ENCODE results near the gene TLR10.

The TLR10 gene

DNA sequence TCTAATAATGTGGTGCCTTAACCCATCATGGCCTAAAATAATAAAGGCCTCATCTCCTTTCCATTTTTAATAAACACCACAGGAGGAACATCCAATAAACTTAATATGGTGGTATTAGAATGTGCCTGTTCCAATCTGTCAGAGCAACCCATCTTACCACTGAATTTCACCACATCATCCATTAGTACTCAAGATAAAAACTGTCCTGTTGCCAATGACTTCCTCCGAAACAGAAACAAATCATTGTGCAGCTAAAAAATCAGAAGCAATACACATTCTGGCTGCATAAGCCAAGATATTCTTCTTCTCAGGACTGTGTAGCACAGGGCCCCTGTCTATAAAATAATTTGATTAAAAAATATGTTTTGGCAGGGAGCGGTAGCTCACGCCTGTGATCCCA is 18.5 kb downstream of the TLR10 start:
- Histone ChIP-seq H3K4me1 (ENCODE audit: control insufficient read depth, insufficient read depth, low read length) (no peaks in the 10 kb centered on the region), H3K9me3 (ENCODE audit: control insufficient read depth, insufficient read depth, low read depth, low read length) (0 out of 2 replicates have a peak, but pooled peaks cover 3% of the 10 kb centered on the region), H3K27ac (ENCODE audit: low read depth, low read length) (no peak overlapping the region), H3K36me3 (ENCODE audit: control insufficient read depth, insufficient read depth, low read length) (no peaks in the 10 kb centered on the region), H3K4me3 (ENCODE audit: low read depth, low read length) (no peak overlapping the region), H3K27me3 (ENCODE audit: control insufficient read depth, insufficient read depth, low read length) (no peaks in the 10 kb centered on the region), H3K9ac (ENCODE audit: low read length) (no peak overlapping the region)

DNA sequence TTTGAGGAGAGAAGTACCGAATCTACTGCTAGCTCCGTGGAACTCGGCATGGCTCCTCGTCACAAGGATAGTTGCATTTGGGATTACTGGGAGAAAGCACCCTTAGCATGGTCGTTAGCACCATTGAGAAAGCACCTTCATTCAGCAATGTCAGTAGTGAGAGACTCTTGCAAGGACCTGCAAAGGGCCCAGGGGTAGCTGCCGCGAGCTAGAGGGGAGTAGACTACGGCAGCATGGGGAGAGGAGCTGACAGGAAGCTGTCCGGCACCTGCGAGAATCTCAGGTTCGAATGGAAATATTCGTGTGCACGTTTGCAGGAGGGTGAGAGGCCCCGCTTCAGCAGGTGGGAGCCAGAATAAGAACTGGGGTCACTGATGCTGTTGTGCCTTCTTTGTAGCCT is 20.2 kb downstream of the TLR10 start:
- H3K9ac ChIP-seq (ENCODE audit: low read length) = no peak overlapping the region
- no peak overlapping the region for H3K4me3 ChIP-seq (ENCODE audit: low read depth, low read length)
- H3K4me1 ChIP-seq (ENCODE audit: control insufficient read depth, insufficient read depth, low read length) = no peaks in the 10 kb centered on the region
- H3K36me3 ChIP-seq (ENCODE audit: control insufficient read depth, insufficient read depth, low read length) = no peaks in the 10 kb centered on the region
- H3K9me3 ChIP-seq (ENCODE audit: control insufficient read depth, insufficient read depth, low read depth, low read length) = 0 out of 2 replicates have a peak, but pooled peaks cover 3% of the 10 kb centered on the region
- H3K27me3 ChIP-seq (ENCODE audit: control insufficient read depth, insufficient read depth, low read length) = no peaks in the 10 kb centered on the region
- H3K27ac ChIP-seq (ENCODE audit: low read depth, low read length) = no peak overlapping the region

DNA sequence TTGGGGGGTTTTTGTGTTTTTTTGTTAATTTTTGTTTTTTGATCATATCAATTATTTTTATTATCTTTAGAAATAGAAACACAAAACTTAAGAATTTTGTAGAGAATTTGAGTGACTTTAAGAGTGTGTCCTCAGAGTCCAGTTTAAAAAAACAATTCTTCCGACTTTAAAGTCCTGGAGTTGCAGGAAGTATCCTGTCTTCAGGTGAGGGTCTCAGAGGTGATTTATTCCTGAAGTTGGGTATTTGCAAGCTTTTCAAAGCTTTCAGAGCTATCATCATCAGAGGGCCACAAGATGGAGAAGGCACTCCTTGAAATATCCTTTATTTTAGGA is 23.0 kb downstream of the TLR10 start:
- H3K4me1 ChIP-seq (ENCODE audit: control insufficient read depth, insufficient read depth, low read length) = no peaks in the 10 kb centered on the region
- H3K36me3 ChIP-seq (ENCODE audit: control insufficient read depth, insufficient read depth, low read length) = no peaks in the 10 kb centered on the region
- no peaks in the 10 kb centered on the region for H3K27me3 ChIP-seq (ENCODE audit: control insufficient read depth, insufficient read depth, low read length)
- no peaks in the 10 kb centered on the region for H3K9me3 ChIP-seq (ENCODE audit: control insufficient read depth, insufficient read depth, low read depth, low read length)
- H3K27ac ChIP-seq (ENCODE audit: low read depth, low read length) = no peak overlapping the region
- H3K4me3 ChIP-seq (ENCODE audit: low read depth, low read length) = no peak overlapping the region
- H3K9ac ChIP-seq (ENCODE audit: low read length) = no peak overlapping the region

DNA sequence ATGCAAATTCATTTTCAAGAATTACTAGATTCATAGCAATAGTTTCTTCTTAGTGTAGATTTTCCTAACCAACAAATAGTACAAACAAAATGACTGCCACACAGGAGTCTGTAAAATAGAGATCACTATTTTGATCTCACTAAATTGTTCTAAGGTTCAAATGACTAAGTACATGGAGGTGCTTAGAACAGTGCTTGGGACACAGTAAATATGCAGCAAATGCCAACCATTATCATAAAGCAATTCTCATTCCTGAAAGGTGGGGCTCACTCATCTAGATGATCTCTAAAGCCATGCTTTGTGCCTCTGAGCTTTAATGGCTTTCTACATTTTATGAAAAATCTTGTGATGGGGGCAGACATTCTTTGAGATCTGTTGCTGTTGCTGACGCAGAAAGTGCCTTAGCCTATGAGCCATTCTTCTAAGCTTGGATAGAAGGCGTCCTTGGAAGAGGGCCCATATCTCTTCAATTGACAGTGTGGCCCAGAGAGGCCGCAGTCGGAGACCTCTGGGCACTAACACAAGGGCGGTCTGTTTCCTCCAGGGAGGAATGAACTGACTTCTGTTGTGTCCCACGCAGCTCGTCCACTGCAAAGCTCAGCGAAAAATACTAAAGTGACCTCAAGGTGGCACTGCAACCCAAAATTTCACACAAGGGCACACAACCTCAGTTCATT is 23.5 kb downstream of the TLR10 start:
- no peaks in the 10 kb centered on the region for H3K9me3 ChIP-seq (ENCODE audit: control insufficient read depth, insufficient read depth, low read depth, low read length)
- H3K9ac ChIP-seq (ENCODE audit: low read length) = no peak overlapping the region
- no peaks in the 10 kb centered on the region for H3K4me1 ChIP-seq (ENCODE audit: control insufficient read depth, insufficient read depth, low read length)
- H3K27ac ChIP-seq (ENCODE audit: low read depth, low read length) = no peak overlapping the region
- H3K36me3 ChIP-seq (ENCODE audit: control insufficient read depth, insufficient read depth, low read length) = no peaks in the 10 kb centered on the region
- no peaks in the 10 kb centered on the region for H3K27me3 ChIP-seq (ENCODE audit: control insufficient read depth, insufficient read depth, low read length)
- no peak overlapping the region for H3K4me3 ChIP-seq (ENCODE audit: low read depth, low read length)

DNA sequence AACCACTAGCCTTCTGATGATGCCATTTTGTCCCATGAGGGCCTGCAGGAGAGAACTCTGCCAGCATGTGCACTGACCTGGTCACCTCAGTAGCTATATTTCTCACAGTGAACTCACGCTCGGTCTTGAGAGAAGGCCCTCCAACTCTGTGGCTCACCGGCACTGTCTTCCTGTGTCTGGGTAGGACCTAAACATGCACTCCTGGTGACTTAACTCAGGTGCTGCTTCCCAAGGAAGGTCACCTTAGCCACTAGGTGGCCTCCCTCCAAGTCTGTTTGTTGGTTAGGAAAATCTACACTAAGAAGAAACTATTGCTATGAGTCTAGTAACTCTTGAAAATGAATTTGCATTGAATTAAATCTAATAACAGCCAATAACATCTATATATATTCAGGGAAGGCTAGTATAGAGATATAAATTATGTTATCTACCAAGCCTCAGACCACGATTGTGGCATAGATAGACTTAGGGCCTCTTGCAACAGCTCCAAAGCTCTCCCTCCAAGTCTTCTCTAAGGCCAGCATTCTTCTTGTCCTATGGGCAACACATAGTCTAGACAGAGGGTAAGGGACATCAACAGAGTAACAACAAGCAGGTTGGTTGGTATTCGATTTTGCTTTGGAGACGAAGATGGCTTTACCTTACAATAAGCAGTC is 24.7 kb downstream of the TLR10 start:
- H3K4me1 ChIP-seq (ENCODE audit: control insufficient read depth, insufficient read depth, low read length) = peaks cover 5% of the 10 kb centered on the region
- no peaks in the 10 kb centered on the region for H3K36me3 ChIP-seq (ENCODE audit: control insufficient read depth, insufficient read depth, low read length)
- H3K27me3 ChIP-seq (ENCODE audit: control insufficient read depth, insufficient read depth, low read length) = no peaks in the 10 kb centered on the region
- H3K9ac ChIP-seq (ENCODE audit: low read length) = no peak overlapping the region
- H3K4me3 ChIP-seq (ENCODE audit: low read depth, low read length) = no peak overlapping the region
- H3K9me3 ChIP-seq (ENCODE audit: control insufficient read depth, insufficient read depth, low read depth, low read length) = no peaks in the 10 kb centered on the region
- no peak overlapping the region for H3K27ac ChIP-seq (ENCODE audit: low read depth, low read length)

DNA sequence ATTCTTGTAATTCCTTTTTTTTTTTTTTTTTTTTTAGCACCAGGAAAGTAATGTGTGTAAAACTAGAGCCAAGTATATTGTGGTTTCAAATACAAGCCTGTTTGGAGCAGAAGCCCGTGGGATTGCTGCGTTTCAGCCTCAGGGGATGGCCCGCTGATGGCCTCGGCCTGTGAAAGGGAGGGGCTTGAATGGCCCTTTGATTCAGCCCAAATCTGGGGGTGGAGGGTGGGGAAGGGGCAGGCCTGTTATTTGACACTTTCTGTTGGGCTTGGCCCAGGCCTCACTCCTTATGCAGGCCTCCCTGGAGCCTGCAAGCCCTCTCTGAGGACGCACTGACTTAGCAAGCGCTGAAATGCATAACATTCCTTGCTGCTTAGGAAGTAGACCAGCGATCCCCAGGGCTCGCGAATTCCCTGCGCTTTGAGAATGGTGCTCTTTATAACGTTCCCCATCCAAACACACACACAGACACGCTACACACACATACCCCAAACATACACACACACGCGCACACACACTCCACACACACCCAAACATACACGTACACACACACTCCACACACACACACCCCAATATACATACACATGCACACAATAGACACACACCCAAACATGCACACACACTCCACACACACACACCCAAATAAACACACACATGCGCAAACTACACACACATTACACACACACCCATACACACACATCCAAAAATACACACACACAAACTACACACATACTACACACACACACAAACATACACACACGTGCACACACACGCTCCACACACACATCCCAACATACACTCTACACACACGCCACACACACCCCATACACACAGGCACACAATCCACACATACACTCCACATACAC is 29.6 kb downstream of the TLR10 start:
- Histone ChIP-seq H3K9ac (ENCODE audit: low read length) (peak overlapping the region; percentile 25), H3K27me3 (ENCODE audit: control insufficient read depth, insufficient read depth, low read length) (no peaks in the 10 kb centered on the region), H3K4me3 (ENCODE audit: low read depth, low read length) (peak overlapping the region; percentile 45), H3K36me3 (ENCODE audit: control insufficient read depth, insufficient read depth, low read length) (no peaks in the 10 kb centered on the region), H3K27ac (ENCODE audit: low read depth, low read length) (no peak overlapping the region), H3K9me3 (ENCODE audit: control insufficient read depth, insufficient read depth, low read depth, low read length) (peaks cover 3% of the 10 kb centered on the region; the same call in 1 of the 2 replicates), H3K4me1 (ENCODE audit: control insufficient read depth, insufficient read depth, low read length) (peaks cover 17% of the 10 kb centered on the region)

DNA sequence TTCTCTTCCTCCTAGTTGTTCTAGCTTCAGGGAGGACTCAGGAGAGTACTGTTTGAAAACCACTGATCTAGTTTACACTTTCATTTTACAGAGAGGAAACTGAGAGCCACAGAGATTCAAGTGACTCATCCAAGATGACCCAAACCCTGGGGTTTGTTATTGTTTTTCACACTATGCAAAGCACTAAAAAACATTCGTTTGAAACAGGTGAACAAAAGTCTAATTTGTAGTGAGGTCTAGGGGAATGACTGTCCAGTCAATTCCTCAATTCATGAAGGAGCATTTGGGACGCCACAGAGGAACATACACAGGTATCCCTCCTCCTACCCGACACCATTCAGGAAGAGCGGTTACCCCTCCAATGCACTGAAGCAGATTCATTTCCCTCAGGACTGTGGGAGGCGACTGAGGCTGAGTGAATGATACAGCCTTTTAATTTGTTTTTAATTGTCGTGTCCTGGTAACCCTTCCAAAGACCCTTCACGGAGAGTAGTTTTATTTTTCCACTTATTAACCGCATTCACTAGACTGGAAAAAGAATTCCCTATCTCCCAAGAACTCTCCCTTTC is 30.3 kb downstream of the TLR10 start:
- no peak overlapping the region for H3K27ac ChIP-seq (ENCODE audit: low read depth, low read length)
- no peak overlapping the region for H3K9ac ChIP-seq (ENCODE audit: low read length)
- no peaks in the 10 kb centered on the region for H3K36me3 ChIP-seq (ENCODE audit: control insufficient read depth, insufficient read depth, low read length)
- 0 out of 2 replicates have a peak overlapping the region, but pooled peaks have one; percentile 8 for H3K4me3 ChIP-seq (ENCODE audit: low read depth, low read length)
- no peaks in the 10 kb centered on the region for H3K27me3 ChIP-seq (ENCODE audit: control insufficient read depth, insufficient read depth, low read length)
- peaks cover 9% of the 10 kb centered on the region for H3K9me3 ChIP-seq (ENCODE audit: control insufficient read depth, insufficient read depth, low read depth, low read length)
- H3K4me1 ChIP-seq (ENCODE audit: control insufficient read depth, insufficient read depth, low read length) = peaks cover 17% of the 10 kb centered on the region

DNA sequence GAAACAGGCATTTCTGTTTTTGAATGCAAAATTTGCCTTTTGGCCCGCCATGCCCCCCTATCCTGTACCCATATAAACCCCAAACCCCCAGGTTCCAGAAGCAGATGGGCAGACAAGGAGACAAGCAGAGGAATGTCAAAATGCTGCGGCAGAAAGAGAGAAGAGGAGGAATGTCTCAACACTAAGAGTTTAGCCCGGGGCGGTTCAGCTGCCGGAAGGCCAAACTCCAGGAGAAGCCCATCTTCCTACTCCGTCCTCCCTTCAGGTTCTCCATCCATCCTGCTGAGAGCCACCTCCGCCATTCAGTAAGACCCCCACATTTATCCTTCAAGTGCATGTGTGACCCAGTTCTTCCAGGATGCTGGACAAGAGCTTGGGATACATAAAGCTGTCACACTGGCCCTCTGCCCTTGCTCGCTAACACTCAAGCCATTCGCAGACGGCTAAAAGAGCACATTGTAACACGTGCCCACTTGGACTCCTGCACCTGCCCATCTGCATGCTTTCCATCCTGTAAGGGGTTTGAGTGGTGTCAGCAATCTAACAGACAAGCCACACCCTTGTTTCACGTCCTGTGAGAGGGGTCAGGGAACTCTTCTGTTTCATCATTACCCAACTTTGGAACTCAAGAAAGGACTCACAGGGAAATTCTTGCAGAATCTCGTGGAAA is 31.3 kb downstream of the TLR10 start:
- H3K27ac ChIP-seq (ENCODE audit: low read depth, low read length) = no peak overlapping the region
- no peak overlapping the region for H3K9ac ChIP-seq (ENCODE audit: low read length)
- no peak overlapping the region for H3K4me3 ChIP-seq (ENCODE audit: low read depth, low read length)
- H3K27me3 ChIP-seq (ENCODE audit: control insufficient read depth, insufficient read depth, low read length) = no peaks in the 10 kb centered on the region
- peaks cover 17% of the 10 kb centered on the region for H3K4me1 ChIP-seq (ENCODE audit: control insufficient read depth, insufficient read depth, low read length)
- H3K36me3 ChIP-seq (ENCODE audit: control insufficient read depth, insufficient read depth, low read length) = no peaks in the 10 kb centered on the region
- H3K9me3 ChIP-seq (ENCODE audit: control insufficient read depth, insufficient read depth, low read depth, low read length) = peaks cover 13% of the 10 kb centered on the region

DNA sequence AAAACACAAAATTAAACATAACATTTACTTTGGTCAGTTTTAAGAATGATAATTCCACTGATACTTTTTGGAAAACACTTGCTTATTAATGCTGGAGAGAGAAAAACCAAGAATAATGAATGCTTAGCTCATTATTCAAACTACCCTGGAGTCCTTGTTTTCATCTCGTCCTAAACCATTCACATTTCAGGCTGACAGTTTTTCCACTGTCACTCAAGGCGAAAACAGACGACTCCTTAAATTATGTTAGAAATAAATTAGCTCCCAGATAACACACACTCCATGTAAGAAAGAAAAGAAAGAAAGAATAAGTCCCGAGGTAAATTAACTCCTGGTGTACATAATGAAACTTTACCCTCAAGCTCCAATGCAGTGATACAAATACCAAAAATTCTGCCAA is 33.5 kb downstream of the TLR10 start:
- Histone ChIP-seq H3K4me1 (ENCODE audit: control insufficient read depth, insufficient read depth, low read length) (peaks cover 17% of the 10 kb centered on the region), H3K36me3 (ENCODE audit: control insufficient read depth, insufficient read depth, low read length) (no peaks in the 10 kb centered on the region), H3K4me3 (ENCODE audit: low read depth, low read length) (no peak overlapping the region), H3K9ac (ENCODE audit: low read length) (no peak overlapping the region), H3K27me3 (ENCODE audit: control insufficient read depth, insufficient read depth, low read length) (no peaks in the 10 kb centered on the region), H3K27ac (ENCODE audit: low read depth, low read length) (no peak overlapping the region), H3K9me3 (ENCODE audit: control insufficient read depth, insufficient read depth, low read depth, low read length) (peaks cover 13% of the 10 kb centered on the region)

DNA sequence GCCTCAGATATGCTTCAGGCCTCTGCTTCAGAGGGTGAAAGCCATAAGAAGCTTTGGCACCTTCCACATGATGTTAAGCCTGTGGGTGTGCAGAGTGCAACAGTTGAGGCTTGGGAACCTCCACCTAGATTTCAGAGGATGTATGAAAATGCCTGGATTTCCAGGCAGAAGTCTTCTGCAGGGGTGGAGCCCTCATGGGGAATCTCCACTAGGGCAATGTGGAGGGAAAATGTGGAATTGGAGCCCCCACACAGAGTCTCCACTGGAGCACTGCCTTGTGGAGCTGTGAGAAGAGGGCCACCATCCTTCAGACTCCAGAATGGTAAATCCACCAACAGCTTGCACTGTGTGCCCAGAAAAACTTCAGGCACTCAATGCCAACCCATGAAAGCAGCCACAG is 35.2 kb downstream of the TLR10 start:
- H3K9me3 ChIP-seq (ENCODE audit: control insufficient read depth, insufficient read depth, low read depth, low read length) = peaks cover 13% of the 10 kb centered on the region
- H3K4me1 ChIP-seq (ENCODE audit: control insufficient read depth, insufficient read depth, low read length) = peaks cover 11% of the 10 kb centered on the region; the same call in 1 of the 2 replicates
- no peaks in the 10 kb centered on the region for H3K36me3 ChIP-seq (ENCODE audit: control insufficient read depth, insufficient read depth, low read length)
- no peak overlapping the region for H3K27ac ChIP-seq (ENCODE audit: low read depth, low read length)
- H3K9ac ChIP-seq (ENCODE audit: low read length) = no peak overlapping the region
- H3K4me3 ChIP-seq (ENCODE audit: low read depth, low read length) = no peak overlapping the region
- H3K27me3 ChIP-seq (ENCODE audit: control insufficient read depth, insufficient read depth, low read length) = no peaks in the 10 kb centered on the region
